ENCODE measurements around the gene EML6.

- no peak for TF ChIP-seq EZH2 (IDR thresholded peaks at IDR 0.05; ENCODE audit: low read depth, low read length, severe bottlenecking)
- TF ChIP-seq POLR2A (IDR thresholded peaks at IDR 0.05; ENCODE audit: control extremely low read depth in 1 of 2, low read depth in 2 of 2, low read length in 2 of 2): no peak
- TF ChIP-seq ATF3 (IDR thresholded peaks at IDR 0.05; ENCODE audit: insufficient read depth, low read depth, low read length): no peak
- TF ChIP-seq, protein P1, sequence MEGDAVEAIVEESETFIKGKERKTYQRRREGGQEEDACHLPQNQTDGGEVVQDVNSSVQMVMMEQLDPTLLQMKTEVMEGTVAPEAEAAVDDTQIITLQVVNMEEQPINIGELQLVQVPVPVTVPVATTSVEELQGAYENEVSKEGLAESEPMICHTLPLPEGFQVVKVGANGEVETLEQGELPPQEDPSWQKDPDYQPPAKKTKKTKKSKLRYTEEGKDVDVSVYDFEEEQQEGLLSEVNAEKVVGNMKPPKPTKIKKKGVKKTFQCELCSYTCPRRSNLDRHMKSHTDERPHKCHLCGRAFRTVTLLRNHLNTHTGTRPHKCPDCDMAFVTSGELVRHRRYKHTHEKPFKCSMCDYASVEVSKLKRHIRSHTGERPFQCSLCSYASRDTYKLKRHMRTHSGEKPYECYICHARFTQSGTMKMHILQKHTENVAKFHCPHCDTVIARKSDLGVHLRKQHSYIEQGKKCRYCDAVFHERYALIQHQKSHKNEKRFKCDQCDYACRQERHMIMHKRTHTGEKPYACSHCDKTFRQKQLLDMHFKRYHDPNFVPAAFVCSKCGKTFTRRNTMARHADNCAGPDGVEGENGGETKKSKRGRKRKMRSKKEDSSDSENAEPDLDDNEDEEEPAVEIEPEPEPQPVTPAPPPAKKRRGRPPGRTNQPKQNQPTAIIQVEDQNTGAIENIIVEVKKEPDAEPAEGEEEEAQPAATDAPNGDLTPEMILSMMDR (IDR thresholded peaks at IDR 0.05; ENCODE audit: control extremely low read depth in 1 of 3, insufficient read depth in 1 of 3, low read depth in 1 of 3, low read length in 3 of 3): no peak
- TF ChIP-seq TCF12 (IDR thresholded peaks at IDR 0.05; ENCODE audit: low read depth, low read length): no peak
- TF ChIP-seq POLR2AphosphoS5 (IDR thresholded peaks at IDR 0.05; ENCODE audit: low read depth, low read length): no peak
- TF ChIP-seq CBX5 (IDR thresholded peaks at IDR 0.05; ENCODE audit: low read depth, low read length): no peak
- no peak for TF ChIP-seq TBP (IDR thresholded peaks at IDR 0.05; ENCODE audit: low read depth, low read length)
- no peak for TF ChIP-seq MAX (IDR thresholded peaks at IDR 0.05)
- no peak for TF ChIP-seq GTF2F1 (IDR thresholded peaks at IDR 0.05; ENCODE audit: borderline replicate concordance, low read depth, low read length)
- no peak for TF ChIP-seq SRF (IDR thresholded peaks at IDR 0.05; ENCODE audit: low read depth, low read length)
These were observed 127.0 kb downstream of the EML6 start for GRCh38 chr2:54850171-54851122.
